ENCODE results near the gene NUS1. TPM values are rescaled to one million over a fixed set of nuclear protein-coding genes. Genes with fewer than 3 reads are reported as not detected.
"Not testable (repeated sequence)": the region's sequence is repeated elsewhere in the genome, so short reads cannot be mapped to it uniquely, and the experiment has no call there.

NUS1 gene
- total RNA-seq = 10 to 100 TPM; 20.5 to 32.9 TPM

- peak; percentile 96 for ATAC-seq
- CTCF ChIA-PET = interaction anchor here (0.7 to 1.2 kb wide), 2 partner anchors 8 to 126 kb away, joined by 3 read pairs; no protein-coding TSS in a partner anchor
- H3K27me3 Mint-ChIP-seq = no peaks in the 10 kb centered on the region
- peak within 1 kb of the TSS; percentile 86 for H3K4me3 Mint-ChIP-seq
- no peaks in the 10 kb centered on the region for H3K9me3 Mint-ChIP-seq (ENCODE audit: low read depth)
- peak within 1 kb of the TSS; percentile 93 for H3K27ac Mint-ChIP-seq
- peaks cover 23% of the 10 kb centered on the region for H3K36me3 Mint-ChIP-seq
- peak; percentile 99 for DNase-seq
- H3K4me1 Mint-ChIP-seq = peaks cover 45% of the 10 kb centered on the region
These were observed at the start of gene NUS1 for GRCh38 chr6:117674991-117675657. Gene NUS1 (plus strand): TSS chr6:117675469. CDS start chr6:117675671, 202 bp downstream.

- Mint-ChIP-seq H3K4me3 (no peak overlapping the region), H3K36me3 (peaks cover 4% of the 10 kb centered on the region), H3K27ac (no peak overlapping the region), H3K27me3 (no peaks in the 10 kb centered on the region), H3K4me1 (no peaks in the 10 kb centered on the region), H3K9me3 (ENCODE audit: low read depth) (peaks cover 8% of the 10 kb centered on the region)
- ATAC-seq (no peak), DNase-seq (no peak)
- CTCF ChIA-PET = no interaction called here
These were observed 47.7 kb upstream of the NUS1 start for GRCh38 chr6:117627533-117627932.

GRCh38 chr6:117629119-117629660 is 46.1 kb upstream of the NUS1 start:
- CTCF ChIA-PET = no interaction called here
- Mint-ChIP-seq H3K4me3 (no peak overlapping the region), H3K27ac (no peak overlapping the region), H3K27me3 (no peaks in the 10 kb centered on the region), H3K9me3 (ENCODE audit: low read depth) (peaks cover 4% of the 10 kb centered on the region), H3K4me1 (no peaks in the 10 kb centered on the region), H3K36me3 (peaks cover 4% of the 10 kb centered on the region)
- ATAC-seq = no peak
- no peak for DNase-seq

GRCh38 chr6:117637770-117638169 is 37.5 kb upstream of the NUS1 start:
- CTCF ChIA-PET = no interaction called here

GRCh38 chr6:117642976-117643375 is 32.3 kb upstream of the NUS1 start:
- no peak for DNase-seq
- Mint-ChIP-seq H3K4me1 (no peaks in the 10 kb centered on the region), H3K4me3 (no peak overlapping the region), H3K9me3 (ENCODE audit: low read depth) (no peaks in the 10 kb centered on the region), H3K27ac (no peak overlapping the region), H3K27me3 (no peaks in the 10 kb centered on the region), H3K36me3 (peaks cover 1% of the 10 kb centered on the region)
- ATAC-seq = no peak
- CTCF ChIA-PET = no interaction called here

More at GRCh38 chr6:117637770-117638169, 37.5 kb upstream of the NUS1 start:
- Mint-ChIP-seq H3K4me3 (no peak overlapping the region), H3K9me3 (ENCODE audit: low read depth) (no peaks in the 10 kb centered on the region), H3K4me1 (no peaks in the 10 kb centered on the region), H3K36me3 (peaks cover 1% of the 10 kb centered on the region), H3K27me3 (no peaks in the 10 kb centered on the region), H3K27ac (no peak overlapping the region)
- no peak for ATAC-seq
- DNase-seq = no peak

GRCh38 chr6:117651984-117652383 is 23.3 kb upstream of the NUS1 start:
- H3K9me3 Mint-ChIP-seq (ENCODE audit: low read depth); H3K27me3 Mint-ChIP-seq; H3K36me3 Mint-ChIP-seq; H3K4me3 Mint-ChIP-seq; ATAC-seq; CTCF ChIA-PET; H3K27ac Mint-ChIP-seq; H3K4me1 Mint-ChIP-seq; DNase-seq: not testable (repeated sequence)

GRCh38 chr6:117653949-117654348 is 21.3 kb upstream of the NUS1 start:
- Mint-ChIP-seq H3K4me3 (no peak overlapping the region), H3K27me3 (no peaks in the 10 kb centered on the region), H3K27ac (no peak overlapping the region), H3K4me1 (no peaks in the 10 kb centered on the region), H3K9me3 (ENCODE audit: low read depth) (no peaks in the 10 kb centered on the region), H3K36me3 (peaks cover 4% of the 10 kb centered on the region)
- CTCF ChIA-PET = no interaction called here
- DNase-seq = no peak
- ATAC-seq = no peak

- no peaks in the 10 kb centered on the region for H3K4me1 Mint-ChIP-seq
- no peak overlapping the region for H3K4me3 Mint-ChIP-seq
- ATAC-seq (no peak), DNase-seq (no peak)
- H3K27ac Mint-ChIP-seq = no peak overlapping the region
- H3K9me3 Mint-ChIP-seq (ENCODE audit: low read depth) = no peaks in the 10 kb centered on the region
- H3K27me3 Mint-ChIP-seq = no peaks in the 10 kb centered on the region
- peaks cover 1% of the 10 kb centered on the region for H3K36me3 Mint-ChIP-seq
- CTCF ChIA-PET = no interaction called here
These were observed 19.9 kb upstream of the NUS1 start for GRCh38 chr6:117655380-117655779.

GRCh38 chr6:117666881-117667280 is 8.4 kb upstream of the NUS1 start:
- H3K9me3 Mint-ChIP-seq (ENCODE audit: low read depth) = no peaks in the 10 kb centered on the region
- ATAC-seq (no peak), DNase-seq (no peak)
- CTCF ChIA-PET = no interaction called here
- H3K4me1 Mint-ChIP-seq = no peaks in the 10 kb centered on the region
- peaks cover 4% of the 10 kb centered on the region for H3K36me3 Mint-ChIP-seq
- H3K4me3 Mint-ChIP-seq = no peak overlapping the region
- no peaks in the 10 kb centered on the region for H3K27me3 Mint-ChIP-seq
- no peak overlapping the region for H3K27ac Mint-ChIP-seq

GRCh38 chr6:117668736-117669135 is 6.5 kb upstream of the NUS1 start:
- ATAC-seq (no peak), DNase-seq (no peak)
- H3K36me3 Mint-ChIP-seq = peaks cover 4% of the 10 kb centered on the region
- H3K27me3 Mint-ChIP-seq = no peaks in the 10 kb centered on the region
- CTCF ChIA-PET = no interaction called here
- H3K4me3 Mint-ChIP-seq = no peak overlapping the region
- no peaks in the 10 kb centered on the region for H3K9me3 Mint-ChIP-seq (ENCODE audit: low read depth)
- no peak overlapping the region for H3K27ac Mint-ChIP-seq
- peaks cover 2% of the 10 kb centered on the region for H3K4me1 Mint-ChIP-seq

- no peak for ATAC-seq
- peak overlapping the region; percentile 93 for H3K27ac Mint-ChIP-seq
- no peaks in the 10 kb centered on the region for H3K27me3 Mint-ChIP-seq
- H3K4me1 Mint-ChIP-seq = peaks cover 40% of the 10 kb centered on the region
- DNase-seq = no peak
- peaks cover 17% of the 10 kb centered on the region for H3K36me3 Mint-ChIP-seq
- CTCF ChIA-PET = interaction anchor here (0.7 kb wide), 1 partner anchor 9 kb away, joined by 3 read pairs; no protein-coding TSS in a partner anchor
- peak overlapping the region; percentile 86 for H3K4me3 Mint-ChIP-seq
- no peaks in the 10 kb centered on the region for H3K9me3 Mint-ChIP-seq (ENCODE audit: low read depth)
These were observed 766 bp upstream of the NUS1 start for GRCh38 chr6:117674503-117674902.

GRCh38 chr6:117675658-117676301 is 511 bp downstream of the NUS1 start:
- Mint-ChIP-seq H3K27ac (peak overlapping the region; percentile 93), H3K4me1 (peaks cover 48% of the 10 kb centered on the region), H3K4me3 (peak overlapping the region; percentile 86), H3K36me3 (peaks cover 28% of the 10 kb centered on the region)
- DNase-seq (peak; percentile 44), ATAC-seq (peak; percentile 45)
- CTCF ChIA-PET = interaction anchor here (1.2 kb wide), 1 partner anchor 127 kb away, joined by 3 read pairs; no protein-coding TSS in a partner anchor
- H3K9me3 Mint-ChIP-seq (ENCODE audit: low read depth); H3K27me3 Mint-ChIP-seq: not testable (repeated sequence)

GRCh38 chr6:117676577-117677218 is 1.4 kb downstream of the NUS1 start:
- H3K9me3 Mint-ChIP-seq (ENCODE audit: low read depth) = no peaks in the 10 kb centered on the region
- no peaks in the 10 kb centered on the region for H3K27me3 Mint-ChIP-seq
- peak overlapping the region; percentile 58 for H3K27ac Mint-ChIP-seq
- peaks cover 53% of the 10 kb centered on the region for H3K4me1 Mint-ChIP-seq
- ATAC-seq (no peak), DNase-seq (no peak)
- peak overlapping the region; percentile 86 for H3K4me3 Mint-ChIP-seq
- CTCF ChIA-PET = interaction anchor here (1.2 kb wide), 1 partner anchor 128 kb away, joined by 3 read pairs; no protein-coding TSS in a partner anchor
- peaks cover 35% of the 10 kb centered on the region for H3K36me3 Mint-ChIP-seq

Measured in activated CD8-positive, alpha-beta memory T cell treated with anti-CD3 and anti-CD28 coated beads, Interleukin-2, amount 10 ng/mL, durations not matched to agents 7 days and 5 days (primary cell).